Renal cortex interstitium (tissue), 11 donors: ENCODE data around the gene CEP120. TPM values are rescaled to one million over a fixed set of nuclear protein-coding genes. Genes with fewer than 3 reads are reported as not detected.
"Not testable (repeated sequence)": the region's sequence is repeated elsewhere in the genome, so short reads cannot be mapped to it uniquely, and the experiment has no call there.

Experiments used
- DNase-seq, 11 donors: peaks; one replicate each; pipeline ENCODE4 v3.0.0-alpha.2; 2013; ENCODE audit warnings: low read depth in 9 of 11, low spot score in 4 of 11; ENCODE audit errors: extremely low read depth in 1 of 11
- polyA plus RNA-seq, 3 donors: library from polyadenylated mRNA; unstranded; fragments of 120-200 nt; gene quantifications; one replicate each; pipeline ENCODE4 v1.2.1, GENCODE V29; 2013; ENCODE audit not compliant: insufficient read length in 3 of 3

The CEP120 gene
- polyA plus RNA-seq, 3 donors, result 19.4 to 23.5 (median 23.2) TPM

DNA sequence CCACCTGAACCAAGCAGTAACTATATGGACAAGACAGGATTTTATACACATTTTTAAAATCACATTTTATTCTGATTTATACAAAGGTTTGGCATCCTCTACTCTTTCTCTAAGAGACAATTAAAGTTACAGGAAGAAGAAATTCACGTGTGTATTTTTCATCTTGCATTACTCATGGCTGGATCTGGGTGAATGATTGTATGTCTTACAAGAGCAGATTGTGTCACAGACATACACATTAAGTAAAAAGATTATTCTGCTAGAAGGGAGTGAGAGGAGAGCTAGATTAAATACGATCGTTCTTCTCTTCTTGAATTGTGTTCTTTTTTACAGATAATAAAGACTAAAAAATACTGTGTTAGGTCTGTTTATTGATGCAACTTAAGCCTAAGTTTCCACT, 20.8 kb upstream of the CEP120 start:
- no peak for DNase-seq

DNA sequence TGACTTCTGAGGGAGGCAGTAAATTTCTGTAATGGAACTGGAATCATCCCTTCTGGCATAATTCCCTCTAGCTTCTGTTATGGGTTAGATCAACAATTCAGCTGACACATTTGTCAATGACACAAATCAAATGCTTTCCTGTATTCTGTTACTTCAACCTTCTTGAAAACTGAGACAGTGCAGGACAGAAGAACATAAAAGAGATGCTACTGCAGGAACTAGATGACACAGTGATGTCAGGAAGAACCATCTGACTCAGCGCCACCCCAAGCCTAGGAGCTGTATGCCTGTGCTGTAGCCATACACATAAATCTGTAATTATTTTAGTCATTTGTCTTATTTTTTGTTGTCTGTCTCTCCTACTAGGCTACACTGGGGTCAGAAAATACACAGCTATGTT, 18.2 kb upstream of the CEP120 start:
- no peak for DNase-seq

DNA sequence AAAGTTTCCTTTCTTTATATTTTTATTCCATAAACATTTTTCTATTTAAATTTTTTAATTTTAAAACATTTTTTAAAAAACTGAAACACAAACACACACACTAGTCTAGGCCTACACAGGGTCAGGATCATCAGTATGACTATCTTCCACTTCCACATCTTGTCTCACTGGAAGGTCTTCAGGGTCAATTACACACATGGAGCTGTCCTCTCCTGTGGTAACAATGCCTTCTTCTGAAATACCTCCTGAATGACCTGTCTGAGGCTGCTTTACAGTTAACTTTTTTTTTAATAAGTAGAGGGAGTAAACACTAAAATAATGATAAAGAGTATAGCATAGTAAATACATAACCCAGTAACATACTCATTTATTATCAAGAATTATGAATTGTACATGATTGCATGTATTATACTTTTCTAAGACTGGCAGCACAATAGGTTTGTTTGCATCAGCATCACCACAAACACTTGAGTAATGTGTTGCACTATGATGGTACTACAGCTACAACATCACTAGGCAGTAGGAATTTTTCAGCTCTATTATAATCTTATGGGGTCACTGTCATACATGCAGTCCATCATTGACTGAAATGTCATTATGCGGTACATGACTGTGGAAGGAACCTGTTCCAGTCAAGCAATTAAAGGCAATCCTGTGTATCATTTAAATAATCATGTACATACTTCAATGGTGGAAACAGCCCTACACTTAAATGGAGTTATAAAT, 17.4 kb upstream of the CEP120 start:
- no peak for DNase-seq

DNA sequence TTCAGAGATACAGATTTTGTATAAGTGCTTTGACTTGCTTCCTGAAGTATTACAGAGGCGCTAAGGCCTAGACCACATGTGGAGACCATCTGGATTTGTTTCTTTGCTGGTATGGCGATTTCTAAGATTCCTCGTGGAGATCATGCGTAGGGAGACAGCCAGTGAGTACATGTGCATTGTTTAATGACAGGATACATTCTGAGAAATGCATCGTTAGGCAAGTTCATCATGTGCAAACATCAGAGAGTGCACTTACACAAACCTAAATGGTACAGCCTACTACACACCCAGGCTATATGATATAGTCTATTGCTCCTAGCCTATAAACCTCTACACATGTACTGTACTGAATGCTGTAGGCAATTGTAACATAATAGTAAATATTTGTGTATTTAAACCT, 16.5 kb upstream of the CEP120 start:
- no peak for DNase-seq

DNA sequence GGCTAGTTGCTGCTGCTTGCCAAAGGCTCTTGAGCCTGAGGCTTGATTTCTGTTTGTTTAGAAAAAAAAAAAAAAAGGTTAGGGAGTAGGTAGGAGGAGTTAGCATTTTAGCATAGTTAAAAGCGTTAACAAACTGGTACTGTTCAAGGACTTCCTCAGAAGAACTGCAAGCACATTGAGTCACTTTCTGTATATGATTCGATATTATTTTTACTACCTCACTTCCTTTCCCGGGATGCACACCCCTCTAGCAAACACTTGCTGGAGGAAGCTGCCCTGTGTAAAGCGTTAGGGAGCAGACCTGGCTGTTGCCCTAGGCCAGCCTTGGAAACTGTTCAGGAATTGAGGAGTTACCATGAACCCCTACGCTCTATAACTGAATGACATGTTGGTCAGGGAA, 15.7 kb upstream of the CEP120 start:
- DNase-seq, result no peak

DNA sequence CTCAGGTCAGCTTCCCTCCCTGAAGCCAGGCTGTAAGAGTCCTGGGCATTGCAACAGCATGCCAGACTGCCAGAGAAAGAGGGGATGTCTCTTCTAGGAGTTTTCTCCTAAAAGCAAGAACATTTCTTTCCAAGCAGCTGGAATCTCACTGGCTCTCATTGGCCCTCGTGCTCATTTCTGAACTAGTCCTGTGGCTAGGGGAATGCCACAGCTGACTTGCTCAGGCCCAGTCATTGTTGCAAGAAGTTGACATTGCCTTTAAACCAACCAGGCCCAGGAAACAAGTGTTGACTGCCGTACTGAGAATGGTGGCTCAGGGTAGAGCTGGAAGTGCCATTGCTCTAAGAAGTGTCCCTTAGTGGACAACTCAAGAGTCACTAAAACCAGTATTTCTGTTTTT, 15.0 kb upstream of the CEP120 start:
- no peak for DNase-seq

DNA sequence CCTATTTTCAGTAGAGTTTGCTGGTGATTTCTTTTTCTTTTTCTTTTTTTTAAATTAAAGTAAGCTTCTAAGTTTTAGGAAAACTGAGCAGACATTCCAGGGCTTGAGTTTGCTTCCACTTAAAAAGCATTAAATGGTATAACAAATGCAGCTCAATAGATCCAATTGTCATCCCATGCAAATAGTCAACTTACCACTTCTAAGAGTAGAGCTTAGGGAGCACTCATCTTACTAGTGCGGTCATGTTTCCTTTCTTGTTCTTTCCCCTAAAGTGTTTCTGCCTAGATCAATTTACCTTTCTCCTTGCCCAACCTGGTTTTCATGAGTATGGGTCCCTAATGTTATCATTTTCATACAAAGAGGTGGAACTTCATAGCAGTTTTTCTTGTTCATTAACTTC, 13.0 kb upstream of the CEP120 start:
- no peak for DNase-seq

DNA sequence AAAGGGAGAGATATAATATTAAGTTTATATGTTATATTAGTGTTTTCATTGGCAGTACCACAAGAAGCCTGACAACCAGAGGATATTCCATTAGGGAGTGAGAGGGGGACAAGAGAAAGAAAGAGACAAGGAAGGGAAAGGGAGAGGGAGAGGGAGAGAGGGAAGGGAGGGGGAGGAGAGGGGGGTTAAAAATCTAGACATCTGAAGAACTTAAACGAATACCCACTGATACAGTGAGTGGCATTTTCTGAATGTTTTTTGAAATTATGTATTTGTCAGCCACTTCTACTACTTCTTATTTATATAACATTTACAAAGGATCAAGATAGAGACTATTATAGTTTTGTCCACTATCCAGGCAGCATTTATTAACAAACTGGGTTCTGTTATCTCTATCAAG, 11.6 kb upstream of the CEP120 start:
- DNase-seq, result no peak

DNA sequence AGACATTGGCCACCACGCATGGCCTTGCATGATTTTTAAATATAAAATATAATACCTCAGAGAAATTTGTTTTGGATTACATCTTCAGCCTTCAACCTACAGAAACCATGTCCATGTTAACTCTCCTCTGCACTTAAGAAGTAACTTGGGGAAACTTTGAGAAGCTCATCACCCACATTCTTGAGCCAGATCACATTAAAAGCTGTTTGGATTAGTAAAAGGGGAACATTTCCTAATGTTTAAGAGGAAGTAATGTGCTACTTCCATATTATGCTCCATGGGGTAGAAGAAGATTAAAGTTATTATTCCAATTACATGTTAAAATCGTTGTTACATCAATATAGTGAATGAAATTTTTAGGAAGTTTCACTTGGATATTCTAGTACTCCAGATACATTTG, 10.4 kb upstream of the CEP120 start:
- DNase-seq, result no peak

DNA sequence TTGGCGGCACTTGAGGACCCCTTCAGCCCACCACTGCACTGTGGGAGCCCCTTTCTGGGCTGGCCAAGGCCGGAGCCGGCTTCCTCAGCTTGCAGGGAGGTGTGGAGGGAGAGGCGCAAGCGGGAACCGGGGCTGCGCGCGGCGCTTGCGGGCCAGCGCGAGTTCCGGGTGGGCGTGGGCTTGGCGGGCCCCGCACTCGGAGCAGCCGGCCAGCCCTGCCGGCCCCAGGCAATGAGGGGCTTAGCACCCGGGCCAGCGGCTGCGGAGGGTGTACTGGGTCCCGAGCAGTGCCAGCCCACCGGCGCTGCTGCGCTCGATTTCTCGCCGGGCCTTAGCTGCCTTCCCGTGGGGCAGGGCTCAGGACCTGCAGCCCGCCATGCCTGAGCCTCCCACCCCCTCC, 7.2 kb upstream of the CEP120 start:
- not testable (repeated sequence) for DNase-seq

DNA sequence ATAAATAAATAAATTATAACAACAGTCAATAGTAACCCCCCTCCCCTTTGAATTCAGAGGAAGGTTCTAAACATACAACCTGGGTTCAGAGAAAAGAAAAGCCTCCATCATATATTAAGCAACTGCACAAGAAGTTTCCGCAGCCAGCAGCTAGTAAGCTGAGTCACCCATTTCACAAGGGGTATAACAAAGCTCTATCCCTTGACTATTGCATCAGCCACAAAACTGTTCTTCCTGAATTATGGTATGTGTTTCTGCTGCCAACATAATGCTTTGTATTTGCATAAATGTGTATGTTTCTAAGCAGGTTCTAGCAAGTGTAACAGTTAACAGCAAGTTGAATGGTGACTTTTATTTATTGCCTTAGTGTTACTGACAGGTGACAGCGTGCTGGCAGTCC, 6.8 kb upstream of the CEP120 start:
- DNase-seq, result no peak

DNA sequence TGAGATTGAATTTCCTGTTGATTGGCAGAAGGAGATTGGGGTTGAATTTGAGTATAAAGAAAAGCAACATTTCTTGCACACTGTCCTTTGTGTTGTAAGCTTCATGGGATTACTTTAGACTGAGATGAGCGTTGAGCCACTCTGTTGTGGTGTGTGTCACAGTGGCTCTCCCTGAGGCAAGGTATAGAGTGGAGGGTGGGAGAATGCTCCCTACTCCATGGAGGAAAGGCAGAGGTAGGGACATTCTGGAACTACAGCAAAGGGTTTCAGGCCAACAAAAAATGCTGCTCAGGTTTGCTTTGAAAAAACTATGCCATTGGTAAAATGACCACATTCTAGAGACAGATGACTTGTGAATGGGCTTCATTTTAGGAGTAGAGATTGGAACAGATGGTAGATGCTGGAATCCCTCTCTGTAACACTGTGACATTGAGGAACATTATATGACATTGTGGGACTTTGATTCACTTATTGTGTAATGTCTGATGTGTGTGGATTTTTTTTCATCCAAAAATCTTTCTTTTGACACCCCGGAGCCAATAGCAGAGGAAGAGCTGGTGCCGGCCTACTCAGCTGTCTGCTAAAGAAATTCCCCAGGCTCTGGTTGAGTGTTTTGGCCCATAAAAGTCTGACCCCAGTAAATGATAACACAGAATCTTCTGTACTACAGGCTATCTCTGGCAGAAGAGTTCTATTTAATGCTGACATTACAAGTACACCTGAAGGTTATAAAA, 6.2 kb upstream of the CEP120 start:
- no peak for DNase-seq

DNA sequence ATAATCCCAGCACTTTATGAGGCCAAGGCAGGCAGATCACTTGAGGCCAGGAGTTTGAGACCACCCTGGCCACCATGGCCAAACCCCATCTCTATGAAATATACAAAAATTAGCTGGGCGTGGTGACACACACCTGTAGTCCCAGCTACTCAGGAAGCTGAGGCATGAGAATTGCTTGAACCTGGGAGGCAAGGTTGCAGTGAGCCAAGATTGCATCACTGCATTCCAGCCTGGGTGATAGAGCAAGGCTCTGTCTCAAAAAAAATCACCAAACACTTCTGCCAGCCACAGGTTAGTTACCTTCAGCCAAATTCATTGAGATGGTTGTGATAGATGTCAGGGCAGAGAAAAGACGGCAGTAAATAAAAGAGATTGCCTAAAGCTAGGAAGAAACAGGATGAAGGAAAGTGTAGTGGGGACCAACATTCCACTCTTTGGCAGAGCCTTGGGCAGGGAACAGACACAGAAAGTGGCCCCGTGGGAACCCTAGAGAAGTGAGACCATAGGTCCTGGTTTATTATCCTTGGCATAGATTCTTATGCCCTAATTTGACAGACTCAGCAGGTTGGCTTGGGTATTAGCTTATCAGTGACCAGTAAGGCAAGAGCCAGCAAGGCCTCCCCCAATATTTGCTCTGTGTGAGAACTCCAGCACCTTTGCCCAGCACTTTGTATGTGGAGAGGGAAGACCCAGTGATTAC, 5.5 kb upstream of the CEP120 start:
- no peak for DNase-seq

DNA sequence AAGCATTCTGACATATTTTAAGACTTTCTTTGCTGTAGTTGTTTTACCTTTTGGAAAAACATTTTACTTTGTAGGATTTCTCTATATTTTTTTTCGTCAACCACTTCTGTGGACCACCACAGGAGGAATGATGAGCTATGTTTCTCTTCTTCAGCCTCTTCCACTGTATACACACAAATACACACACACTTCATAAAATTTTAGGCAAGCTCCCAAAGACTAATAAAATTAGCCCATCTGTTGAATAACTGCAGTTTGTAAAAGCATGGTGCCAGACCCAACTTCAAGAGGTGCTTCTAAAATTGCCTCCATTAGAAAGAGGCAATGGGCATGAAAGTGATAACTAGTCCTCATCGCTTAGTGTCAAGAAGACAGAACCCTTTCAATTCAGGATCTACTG, 4.1 kb upstream of the CEP120 start:
- no peak for DNase-seq

DNA sequence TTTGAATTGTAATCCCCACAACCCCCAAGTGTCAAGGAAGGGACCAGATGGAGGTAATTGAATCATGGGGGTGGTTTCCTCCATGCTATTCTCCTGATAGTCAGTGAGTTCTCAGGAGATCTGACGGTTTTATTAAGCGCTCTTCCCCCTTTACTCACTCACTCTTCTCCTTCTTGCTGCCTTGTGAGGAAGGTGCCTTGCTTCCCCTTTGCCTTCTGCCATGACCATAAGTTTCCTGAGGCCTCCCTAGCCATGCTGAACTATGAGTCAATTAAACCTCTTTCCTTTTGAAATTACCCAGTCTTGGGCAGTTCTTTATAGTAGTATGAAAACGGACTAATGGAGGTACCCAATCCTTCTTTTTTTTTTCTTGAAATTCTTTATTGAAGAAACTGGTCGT, 2.2 kb upstream of the CEP120 start:
- no peak for DNase-seq

DNA sequence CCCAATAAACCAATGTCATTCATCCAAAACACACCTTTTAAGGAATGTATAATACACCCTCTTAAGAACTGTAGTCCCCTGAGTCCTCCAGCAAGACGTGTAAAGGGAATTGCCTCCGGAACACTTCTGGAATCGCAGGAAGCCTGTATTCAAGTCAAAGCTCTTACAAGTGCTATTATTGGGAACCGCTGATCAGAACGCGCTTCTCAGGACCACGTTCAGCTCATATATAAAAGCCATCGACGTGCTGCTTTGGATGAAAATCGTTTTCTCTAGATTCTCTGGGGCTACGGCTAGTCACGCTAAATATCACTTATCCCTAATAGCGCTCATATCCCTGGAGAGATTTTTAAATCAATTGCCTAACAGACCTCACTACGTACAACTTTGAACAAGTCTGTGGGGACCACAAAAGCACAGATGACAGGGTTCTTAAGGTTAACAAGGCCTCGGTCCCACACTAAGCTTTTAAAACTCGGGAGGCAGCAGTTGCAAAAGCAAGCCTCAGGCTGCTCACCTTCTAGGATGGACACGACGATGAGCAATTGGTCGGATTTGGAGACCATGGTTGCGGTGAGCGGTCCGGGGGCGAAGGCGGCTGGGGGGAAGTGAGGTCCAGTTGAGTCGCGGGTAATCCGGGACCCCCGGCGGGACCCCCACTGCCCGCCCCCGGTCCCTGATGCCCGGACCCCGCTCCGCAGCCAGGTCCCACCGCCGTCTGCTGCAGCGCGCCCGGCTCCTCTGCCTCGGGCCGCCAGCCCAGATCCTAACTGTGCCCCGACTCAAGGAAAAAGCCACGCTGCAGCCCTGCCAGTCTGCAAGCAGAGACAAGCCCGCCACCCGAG, 548 bp downstream of the CEP120 start:
- peak in 9 of 11 donors; percentile 15 to 47 (median 22) for DNase-seq

DNA sequence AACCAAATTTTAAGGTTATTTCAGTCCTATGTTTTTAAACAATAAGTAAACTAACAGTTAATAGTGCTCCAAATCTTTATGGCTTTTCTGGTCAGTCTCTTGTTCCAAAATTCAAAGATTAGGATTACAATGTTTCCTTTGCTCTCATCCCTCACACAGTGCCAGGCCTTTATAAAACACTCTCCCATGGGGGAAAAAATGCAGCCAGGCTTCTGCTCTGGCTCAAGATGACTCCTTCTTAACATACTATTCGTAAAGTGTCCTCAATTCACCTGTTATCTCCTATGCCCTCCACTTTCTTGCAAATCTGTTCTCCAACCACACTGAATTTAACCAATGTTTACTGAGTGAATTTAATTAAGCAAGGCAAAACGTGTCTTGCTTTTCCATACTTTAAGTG, 1.4 kb downstream of the CEP120 start:
- DNase-seq, result no peak

DNA sequence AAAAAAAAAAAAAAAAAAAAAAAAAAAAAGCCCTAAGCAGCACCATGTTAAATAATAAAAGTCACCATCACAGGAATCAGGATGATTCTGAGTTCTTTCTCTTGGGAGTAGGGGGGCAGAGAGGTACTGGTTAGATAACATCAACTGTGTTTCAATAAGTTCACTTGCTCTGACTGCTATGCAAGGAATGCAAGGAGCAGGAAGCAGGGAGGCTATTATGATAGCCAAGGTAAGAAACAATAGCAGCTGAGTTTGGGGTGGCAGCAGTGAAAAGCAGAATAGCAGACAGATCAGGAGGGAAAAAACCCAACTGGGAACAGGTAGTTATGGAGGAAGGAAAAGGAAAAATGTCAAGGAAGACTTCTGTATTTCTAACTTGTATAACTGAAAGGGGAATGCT, 8.2 kb downstream of the CEP120 start:
- DNase-seq, result no peak

DNA sequence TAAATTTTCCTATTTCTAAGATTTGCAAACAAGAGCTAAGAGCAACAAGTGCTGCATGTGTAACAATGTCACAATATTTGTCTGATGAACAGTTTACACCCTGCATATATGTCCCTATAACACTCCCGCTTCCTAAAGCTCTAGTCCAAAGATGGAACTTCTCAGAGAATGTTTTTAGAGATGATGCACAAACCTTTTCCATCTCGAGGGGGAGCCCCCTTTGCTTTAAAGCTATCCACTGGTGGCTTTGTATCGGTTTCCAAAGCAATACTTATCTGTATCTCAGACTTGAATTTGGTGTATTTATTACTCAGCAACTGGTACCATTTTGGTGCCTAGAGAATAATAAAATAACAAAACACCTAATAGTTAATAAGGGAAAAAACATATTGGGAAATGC, 11.0 kb downstream of the CEP120 start:
- no peak for DNase-seq
